IMR-90 (cell line): ENCODE data around the gene RPS6KA4. TPM values are rescaled to one million over a fixed set of nuclear protein-coding genes. Genes with fewer than 3 reads are reported as not detected.

Experiments used
- ATAC-seq: fragments of 200-7000 bp; cut with Tn5 transposase; 2 replicates; pipeline ENCODE4 v1.9.1; 2020; ENCODE audit warnings: low read depth, mild to moderate bottlenecking, moderate library complexity
- BruUV-seq: library from RNA; stranded (reverse); fragments of 400-500 nt; replicated peaks from 2 replicates; lab custom pipeline; 2021; lab: Mats Ljungman, UMichigan
- CTCF ChIA-PET: fragments of 300-600 bp; formaldehyde crosslinking; extraction: SDS; loops from one replicate; lab custom pipeline; 2021; ENCODE audit warnings: antibody characterized with exemption; lab: Yijun Ruan, JAX
- POLR2A ChIA-PET: fragments of 300-600 bp; sonication (Branson Sonifier 250); formaldehyde crosslinking; loops from one replicate; lab custom pipeline; 2022; ENCODE audit warnings: antibody characterized with exemption; ENCODE audit not compliant: unreplicated experiment; lab: Charles Lee
- DNase-seq: peaks from one replicate; pipeline ENCODE4 v3.0.0; 2013
- H2AFZ ChIP-seq: replicated peaks from 2 replicates; pipeline ENCODE3; 2013; ENCODE audit warnings: low read length, mild to moderate bottlenecking; ENCODE audit not compliant: poor library complexity
- H2AK5ac ChIP-seq: 2 replicates; pipeline ENCODE4 v1.6.1; 2013; ENCODE audit warnings: low read depth, low read length, inconsistent platforms
- H2AK9ac ChIP-seq: replicated peaks from 2 replicates; pipeline ENCODE3; 2013; ENCODE audit warnings: mild to moderate bottlenecking, low read depth, low read length, moderate library complexity; ENCODE audit not compliant: poor library complexity
- H2BK120ac ChIP-seq: 2 replicates; pipeline ENCODE4 v1.6.1; 2013; ENCODE audit warnings: low read depth, low read length, inconsistent platforms
- H2BK15ac ChIP-seq: 3 replicates; pipeline ENCODE4 v1.6.1; 2013; ENCODE audit warnings: low read depth, low read length, inconsistent platforms
- H2BK20ac ChIP-seq: 2 replicates; pipeline ENCODE4 v1.6.1; 2013; ENCODE audit warnings: low read depth, mild to moderate bottlenecking, inconsistent platforms, low read length, moderate library complexity
- H2BK5ac ChIP-seq: 2 replicates; pipeline ENCODE4 v1.6.1; 2013; ENCODE audit warnings: mild to moderate bottlenecking, low read depth, low read length, inconsistent platforms; ENCODE audit not compliant: poor library complexity, severe bottlenecking
- H3K14ac ChIP-seq: replicated peaks from 2 replicates; pipeline ENCODE4 v1.6.1; 2013; ENCODE audit warnings: low read depth, low read length, inconsistent platforms
- H3K18ac ChIP-seq: 2 replicates; pipeline ENCODE4 v1.6.1; 2013; ENCODE audit warnings: low read depth, low read length, control low read depth
- H3K23ac ChIP-seq: 2 replicates; pipeline ENCODE4 v1.6.1; 2013; ENCODE audit warnings: low read depth, low read length, inconsistent platforms
- H3K27ac ChIP-seq: 2 replicates; pipeline ENCODE4 v1.5.1; 2013; ENCODE audit warnings: mild to moderate bottlenecking, control low read depth, low read length; ENCODE audit not compliant: insufficient read depth
- H3K27me3 ChIP-seq: 2 replicates; pipeline ENCODE4 v1.6.1; 2013; ENCODE audit warnings: low read length; ENCODE audit not compliant: control insufficient read depth, insufficient read depth
- H3K36me3 ChIP-seq: 2 replicates; pipeline ENCODE4 v1.6.1; 2013; ENCODE audit warnings: low read length, mixed read lengths; ENCODE audit not compliant: control insufficient read depth, insufficient read depth
- H3K4ac ChIP-seq: 2 replicates; pipeline ENCODE4 v1.6.1; 2013; ENCODE audit warnings: low read depth, low read length, inconsistent platforms
- H3K4me1 ChIP-seq: 2 replicates; pipeline ENCODE4 v1.6.1; 2013; ENCODE audit warnings: low read length, mixed read lengths; ENCODE audit not compliant: control insufficient read depth, insufficient read depth
- H3K4me2 ChIP-seq: 2 replicates; pipeline ENCODE4 v1.6.1; 2013; ENCODE audit warnings: low read depth, mild to moderate bottlenecking, control low read depth, low read length, moderate library complexity
- H3K4me3 ChIP-seq: 2 replicates; pipeline ENCODE4 v1.5.1; 2013; ENCODE audit warnings: low read depth, mild to moderate bottlenecking, control low read depth, low read length, moderate library complexity; ENCODE audit not compliant: insufficient read depth
- H3K56ac ChIP-seq: 2 replicates; pipeline ENCODE4 v1.6.1; 2013; ENCODE audit warnings: low read length, inconsistent platforms; ENCODE audit not compliant: insufficient read depth; ENCODE audit errors: extremely low read depth
- H3K79me1 ChIP-seq, 2 experiments: 2 replicates each; pipeline ENCODE4 v1.6.1; 2013; ENCODE audit warnings: low read length in 2 of 2, inconsistent platforms in 1 of 2, low read depth in 1 of 2
- H3K9ac ChIP-seq: 2 replicates; pipeline ENCODE4 v1.6.1; 2013; ENCODE audit warnings: low read depth, low read length, control low read depth
- H3K9me1 ChIP-seq: 2 replicates; pipeline ENCODE4 v1.6.1; 2013; ENCODE audit warnings: low read length, inconsistent platforms; ENCODE audit not compliant: insufficient read depth
- H3K9me3 ChIP-seq: 2 replicates; pipeline ENCODE4 v1.6.1; 2013; ENCODE audit warnings: low read length; ENCODE audit not compliant: control insufficient read depth, insufficient read depth
- H4K20me1 ChIP-seq: 2 replicates; pipeline ENCODE4 v1.6.1; 2013; ENCODE audit warnings: low read length, inconsistent platforms; ENCODE audit not compliant: insufficient read depth
- H4K5ac ChIP-seq: 2 replicates; pipeline ENCODE4 v1.6.1; 2013; ENCODE audit warnings: mild to moderate bottlenecking, low read depth, low read length, control low read depth
- H4K8ac ChIP-seq, 2 experiments: 2 replicates each; pipeline ENCODE4 v1.6.1; 2013; ENCODE audit warnings: low read depth in 2 of 2, low read length in 2 of 2, control low read depth in 1 of 2, inconsistent platforms in 1 of 2
- H4K91ac ChIP-seq: 2 replicates; pipeline ENCODE4 v1.6.1; 2013; ENCODE audit warnings: low read depth, low read length, inconsistent platforms; ENCODE audit not compliant: insufficient read depth
- FOS ChIP-seq: fragments of 150-350 bp; IDR thresholded peaks from 2 replicates; pipeline ENCODE4 v1.6.1; 2016; ENCODE audit warnings: low read depth, low read length
- MXI1 ChIP-seq: IDR thresholded peaks from 2 replicates; pipeline ENCODE4 v1.6.1; 2012; ENCODE audit warnings: low read depth, mild to moderate bottlenecking, low read length, moderate library complexity, borderline replicate concordance
- NFE2L2 ChIP-seq: fragments of 150-350 bp; IDR thresholded peaks from 2 replicates; pipeline ENCODE4 v1.6.1; 2016; ENCODE audit warnings: low read depth, mild to moderate bottlenecking, low read length
- RAD21 ChIP-seq: IDR thresholded peaks from 2 replicates; pipeline ENCODE4 v1.6.1; 2012; ENCODE audit warnings: low read length, improper control_type of control experiment
- SMC3 ChIP-seq: fragments of 150-350 bp; IDR thresholded peaks from 2 replicates; pipeline ENCODE4 v1.6.1; 2016; ENCODE audit warnings: low read depth, mild to moderate bottlenecking, antibody characterized with exemption, low read length, moderate library complexity
- WGBS, 2 experiments: methylation state at CpG; one replicate each; pipeline versions ENCODE4 v1.1.5 to v1.1.7; 2013; ENCODE audit warnings: missing lambda C conversion rate in 2 of 2; ENCODE audit not compliant: insufficient read length in 1 of 2; ENCODE audit errors: extremely low coverage in 2 of 2; 5-methylcytosine and 5-hydroxymethylcytosine counted together
- dilution Hi-C: fragments of 300-500 bp; cut with HindIII; formaldehyde crosslinking; loops from one replicate; pipeline ENCODE4 v1.14.3; 2018; ENCODE audit warnings: low sequenced_read_pairs; ENCODE audit not compliant: unreplicated experiment
- in situ Hi-C: fragments of 300-500 bp; cut with MboI; formaldehyde crosslinking; loops from 3 replicates; pipeline ENCODE4 v1.14.3; 2019; ENCODE audit warnings: low sequenced_read_pairs, inconsistent platforms, mixed read lengths
- intact Hi-C: fragments of 100-400 bp; cut with micrococcal nuclease; formaldehyde crosslinking; loops from 2 replicates; pipeline ENCODE4 v1.10.0; 2022
- polyA plus RNA-seq, 3 experiments: library from polyadenylated mRNA; depleted of rRNA; stranded (reverse); fragments of >200 nt; gene quantifications; 2 replicates each; pipeline ENCODE4 v1.2.3, GENCODE V29; 2012; ENCODE audit warnings: low replicate concordance in 1 of 3
- total RNA-seq: library from RNA; depleted of rRNA; stranded (reverse); fragments of >200 nt; gene quantifications from 2 replicates; pipeline ENCODE4 v1.2.3, GENCODE V29; 2012

RPS6KA4 gene
- total and polyA plus RNA-seq, 2 of the 4 experiments (the other 2 are of a cell fraction) = 38.8 to 52.9 TPM

- Histone ChIP-seq H3K4me1 (peaks cover 10% of the 10 kb centered on the region), H2AK9ac (no peak overlapping the region), H3K18ac (no peak overlapping the region), H3K79me1 (peaks cover 7 to 31% of the 10 kb centered on the region in 2 experiments), H4K5ac (no peak overlapping the region), H3K36me3 (peaks cover 24% of the 10 kb centered on the region), H2BK15ac (no peak overlapping the region), H4K20me1 (no peaks in the 10 kb centered on the region; the same call in 1 of the 2 replicates), H3K4ac (no peak overlapping the region), H3K14ac (no peak overlapping the region), H3K56ac (no peak overlapping the region), H3K9me1 (peaks cover 14% of the 10 kb centered on the region), H2BK20ac (no peak overlapping the region), H2AFZ (no peak overlapping the region), H4K8ac (no peak overlapping the region), H2AK5ac (no peak overlapping the region), H3K4me2 (no peak overlapping the region), H4K91ac (no peak overlapping the region), H3K27ac (no peak overlapping the region), H2BK5ac (no peak overlapping the region), H3K23ac (no peak overlapping the region), H3K27me3 (no peaks in the 10 kb centered on the region), H3K4me3 (no peak overlapping the region), H3K9ac (no peak overlapping the region), H3K9me3 (no peaks in the 10 kb centered on the region), H2BK120ac (no peak overlapping the region)
- ChIA-PET CTCF (no interaction called here), POLR2A (no interaction called here)
- 92% methylated on average over 2 of the region's 5 CpGs; no CpG with 5 or more reads in 1 of the 2 experiments for WGBS, 2 experiments
- ATAC-seq (no peak), DNase-seq (no peak)
- in situ Hi-C loops (no loop called here), intact Hi-C loops (no loop called here), dilution Hi-C loops (no loop called here)
- no TSS peak for BruUV-seq
- TF ChIP-seq MXI1 = no peak
- TF ChIP-seq FOS = no peak
- TF ChIP-seq SMC3 = no peak
- no peak for TF ChIP-seq NFE2L2
- no peak for TF ChIP-seq RAD21
These were observed 37.9 kb upstream of the RPS6KA4 start for GRCh38 chr11:64321026-64321425.
